ENCODE results near the gene SLC4A9.

The SLC4A9 gene

DNA sequence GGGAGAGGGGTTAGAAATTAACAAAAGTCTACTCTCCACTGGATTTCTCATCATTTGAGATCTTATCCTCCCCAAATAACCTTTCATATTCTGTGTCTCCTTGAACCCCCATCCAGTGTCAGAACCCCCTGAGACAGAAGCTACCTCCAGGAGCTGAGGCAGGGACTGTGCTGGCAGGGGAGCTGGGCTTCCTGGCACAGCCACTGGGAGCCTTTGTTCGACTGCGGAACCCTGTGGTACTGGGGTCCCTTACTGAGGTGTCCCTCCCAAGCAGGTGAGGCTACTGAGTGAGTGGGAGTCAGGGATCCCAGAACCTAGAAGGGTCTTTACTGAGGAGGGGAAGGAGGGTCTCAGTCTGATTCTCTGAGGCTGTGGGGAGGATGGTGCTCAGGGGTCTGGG is 1.9 kb downstream of the SLC4A9 start:
- DNase-seq (ENCODE audit: low read depth): no peak

DNA sequence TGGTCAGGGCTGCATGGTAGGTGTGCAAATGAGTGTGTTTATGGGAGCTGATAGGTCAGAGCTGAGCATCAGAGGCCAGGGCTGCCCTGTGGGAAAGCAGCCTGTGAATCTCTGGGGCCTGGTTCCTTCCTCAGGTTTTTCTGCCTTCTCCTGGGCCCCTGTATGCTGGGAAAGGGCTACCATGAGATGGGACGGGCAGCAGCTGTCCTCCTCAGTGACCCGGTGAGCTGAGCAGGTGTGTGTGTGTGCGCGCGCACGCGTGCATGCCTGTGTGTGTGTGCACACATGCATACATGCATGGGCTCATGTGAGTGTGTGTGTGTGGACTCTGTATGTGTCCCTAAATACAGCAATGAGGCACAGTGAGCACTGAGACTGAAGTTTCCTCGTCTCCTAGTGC is 2.3 kb downstream of the SLC4A9 start:
- no peak for DNase-seq (ENCODE audit: low read depth)

DNA sequence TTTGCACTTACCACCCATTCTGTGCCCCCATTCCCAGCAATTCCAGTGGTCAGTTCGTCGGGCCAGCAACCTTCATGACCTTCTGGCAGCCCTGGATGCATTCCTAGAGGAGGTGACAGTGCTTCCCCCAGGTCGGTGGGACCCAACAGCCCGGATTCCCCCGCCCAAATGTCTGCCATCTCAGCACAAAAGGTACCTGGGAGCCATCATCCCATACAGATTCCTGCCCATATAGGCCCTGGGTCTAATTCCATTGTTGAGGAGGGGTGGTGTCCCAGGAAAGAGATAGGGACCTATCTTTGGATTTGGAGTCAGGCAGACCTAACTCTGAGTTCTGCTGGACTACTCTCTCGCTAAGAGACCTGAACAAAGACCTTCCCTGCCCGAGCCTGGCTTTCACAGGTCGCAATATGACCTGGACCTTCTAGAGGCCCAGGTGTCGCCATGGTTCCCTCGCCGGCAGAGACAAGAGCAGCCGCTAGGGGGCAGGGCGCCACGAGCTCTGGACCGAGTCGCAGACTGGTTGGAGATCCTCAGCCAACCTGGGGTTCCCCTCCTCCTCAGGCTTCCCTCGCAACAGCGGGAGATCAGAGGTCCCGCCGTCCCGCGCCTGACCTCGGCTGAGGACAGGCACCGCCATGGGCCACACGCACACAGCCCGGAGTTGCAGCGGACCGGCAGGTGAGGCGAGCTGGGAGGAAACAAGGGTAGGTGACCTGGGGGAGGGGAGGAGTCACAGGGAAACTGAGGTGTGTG is 3.1 kb downstream of the SLC4A9 start:
- no peak for DNase-seq (ENCODE audit: low read depth)

DNA sequence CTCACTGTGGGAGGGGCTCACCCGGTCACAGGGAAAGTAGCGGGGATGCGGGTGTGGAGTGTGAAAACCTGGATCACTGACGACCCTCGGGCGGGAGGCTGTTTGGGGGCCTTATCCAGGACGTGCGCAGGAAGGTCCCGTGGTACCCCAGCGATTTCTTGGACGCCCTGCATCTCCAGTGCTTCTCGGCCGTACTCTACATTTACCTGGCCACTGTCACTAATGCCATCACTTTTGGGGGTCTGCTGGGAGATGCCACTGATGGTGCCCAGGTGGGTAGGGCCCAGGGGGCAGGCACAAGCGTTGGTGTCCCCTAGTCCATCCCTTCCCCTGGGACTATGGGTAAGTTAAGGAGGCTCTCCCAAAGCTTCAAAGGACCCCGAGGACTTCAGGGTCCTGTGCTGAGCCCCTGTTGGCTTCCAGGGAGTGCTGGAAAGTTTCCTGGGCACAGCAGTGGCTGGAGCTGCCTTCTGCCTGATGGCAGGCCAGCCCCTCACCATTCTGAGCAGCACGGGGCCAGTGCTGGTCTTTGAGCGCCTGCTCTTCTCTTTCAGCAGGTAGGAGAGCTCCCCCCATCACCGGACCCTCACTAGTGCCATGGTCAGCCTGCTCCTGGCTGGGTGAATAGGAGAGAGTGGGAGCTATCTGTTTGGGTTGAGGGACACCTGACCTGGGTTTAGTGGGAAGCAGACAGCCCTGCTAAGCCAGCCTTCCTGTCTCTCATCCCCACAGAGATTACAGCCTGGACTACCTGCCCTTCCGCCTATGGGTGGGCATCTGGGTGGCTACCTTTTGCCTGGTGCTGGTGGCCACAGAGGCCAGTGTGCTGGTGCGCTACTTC is 3.9 kb downstream of the SLC4A9 start:
- DNase-seq (ENCODE audit: low read depth): no peak

DNA sequence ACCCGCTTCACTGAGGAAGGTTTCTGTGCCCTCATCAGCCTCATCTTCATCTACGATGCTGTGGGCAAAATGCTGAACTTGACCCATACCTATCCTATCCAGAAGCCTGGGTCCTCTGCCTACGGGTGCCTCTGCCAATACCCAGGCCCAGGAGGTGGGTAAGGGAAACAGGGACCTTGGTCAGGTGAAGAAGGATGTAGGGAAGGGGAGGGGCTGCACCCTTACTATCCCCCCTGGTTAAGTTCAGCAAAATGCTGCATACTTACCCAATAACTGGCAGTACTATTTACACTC is 4.4 kb downstream of the SLC4A9 start:
- no peak for DNase-seq (ENCODE audit: low read depth)

DNA sequence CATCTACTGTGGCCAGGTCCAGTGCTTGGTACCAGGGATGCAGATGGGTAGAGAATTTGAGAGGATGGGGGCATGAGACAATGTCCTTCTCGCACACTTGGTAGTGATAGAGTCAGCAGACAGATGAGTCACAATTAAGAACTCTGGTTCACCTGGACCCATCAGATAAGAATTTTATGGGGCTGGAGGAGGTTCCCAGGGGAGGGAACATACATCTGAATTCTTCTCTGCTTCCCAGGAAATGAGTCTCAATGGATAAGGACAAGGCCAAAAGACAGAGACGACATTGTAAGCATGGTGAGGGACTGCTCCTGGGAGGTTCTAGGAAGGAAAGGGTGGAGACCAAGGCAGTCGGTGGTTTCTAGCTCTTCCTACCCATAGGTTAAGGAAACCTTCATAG is 5.3 kb downstream of the SLC4A9 start:
- DNase-seq (ENCODE audit: low read depth): no peak

DNA sequence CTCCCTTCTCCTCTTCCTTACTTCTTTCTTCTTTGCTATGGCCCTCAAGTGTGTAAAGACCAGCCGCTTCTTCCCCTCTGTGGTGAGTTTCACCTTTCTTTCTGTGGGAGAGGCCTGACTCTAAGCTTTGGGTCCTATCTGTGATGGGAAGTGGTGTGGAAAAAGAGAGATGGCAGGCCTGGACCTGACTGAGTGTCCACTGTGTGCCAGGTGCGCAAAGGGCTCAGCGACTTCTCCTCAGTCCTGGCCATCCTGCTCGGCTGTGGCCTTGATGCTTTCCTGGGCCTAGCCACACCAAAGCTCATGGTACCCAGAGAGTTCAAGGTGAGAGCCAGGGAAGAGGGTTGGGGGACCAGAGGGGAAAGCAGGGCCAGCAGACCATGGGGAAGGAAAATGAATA is 5.9 kb downstream of the SLC4A9 start:
- DNase-seq (ENCODE audit: low read depth): no peak

DNA sequence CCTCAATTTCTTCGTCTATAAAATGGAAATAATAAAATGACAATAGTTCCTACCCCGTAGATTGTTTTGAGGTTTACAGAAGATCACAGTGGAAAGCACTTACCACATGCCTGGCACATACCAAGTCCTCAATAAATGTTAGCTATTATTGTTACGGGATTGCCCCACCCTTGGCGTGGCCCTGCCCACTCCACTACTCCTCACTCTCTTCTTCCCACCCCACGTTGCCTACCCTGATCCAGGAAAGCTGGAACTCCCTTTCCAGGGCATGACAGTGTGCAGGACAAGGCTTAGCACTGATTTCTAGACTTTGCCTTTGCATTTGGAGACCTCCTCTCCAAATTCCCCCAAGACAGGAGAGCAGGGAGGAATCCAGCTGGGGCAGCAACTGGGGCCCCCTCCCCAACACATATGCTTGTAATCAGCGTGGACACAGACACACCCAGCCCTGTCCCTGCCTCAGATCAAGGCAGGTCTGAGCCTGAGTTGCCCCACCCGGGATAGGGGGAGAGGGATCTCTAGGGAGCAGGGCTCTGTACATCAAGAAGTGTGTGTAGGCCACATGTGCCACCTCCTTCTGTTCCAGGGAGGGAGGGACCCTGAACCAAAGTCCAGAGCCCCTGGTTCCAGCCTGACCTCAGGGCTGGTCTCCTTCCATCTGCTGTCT is 6.7 kb downstream of the SLC4A9 start:
- DNase-seq (ENCODE audit: low read depth): no peak

DNA sequence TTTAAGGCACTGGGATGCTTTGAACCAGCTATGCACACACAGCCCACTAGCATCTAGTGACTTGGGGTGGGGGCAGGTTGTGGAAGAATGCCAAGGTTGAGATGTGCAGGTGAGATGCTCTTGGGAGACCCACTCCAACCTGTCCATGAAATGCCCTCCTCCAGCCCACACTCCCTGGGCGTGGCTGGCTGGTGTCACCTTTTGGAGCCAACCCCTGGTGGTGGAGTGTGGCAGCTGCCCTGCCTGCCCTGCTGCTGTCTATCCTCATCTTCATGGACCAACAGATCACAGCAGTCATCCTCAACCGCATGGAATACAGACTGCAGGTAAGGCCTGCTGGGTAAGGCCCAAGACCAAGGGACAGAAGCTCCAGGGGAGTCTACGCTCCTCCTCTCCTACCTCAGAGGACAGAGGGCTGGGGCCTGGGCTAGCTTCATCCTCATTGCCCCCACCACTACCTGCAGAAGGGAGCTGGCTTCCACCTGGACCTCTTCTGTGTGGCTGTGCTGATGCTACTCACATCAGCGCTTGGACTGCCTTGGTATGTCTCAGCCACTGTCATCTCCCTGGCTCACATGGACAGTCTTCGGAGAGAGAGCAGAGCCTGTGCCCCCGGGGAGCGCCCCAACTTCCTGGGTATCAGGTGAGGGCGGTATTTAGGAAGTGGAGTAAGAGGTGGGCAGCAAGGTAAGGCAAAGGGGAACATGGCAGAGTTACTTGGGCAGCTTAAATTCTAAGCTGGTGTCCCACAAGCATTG is 7.4 kb downstream of the SLC4A9 start:
- DNase-seq (ENCODE audit: low read depth): no peak

DNA sequence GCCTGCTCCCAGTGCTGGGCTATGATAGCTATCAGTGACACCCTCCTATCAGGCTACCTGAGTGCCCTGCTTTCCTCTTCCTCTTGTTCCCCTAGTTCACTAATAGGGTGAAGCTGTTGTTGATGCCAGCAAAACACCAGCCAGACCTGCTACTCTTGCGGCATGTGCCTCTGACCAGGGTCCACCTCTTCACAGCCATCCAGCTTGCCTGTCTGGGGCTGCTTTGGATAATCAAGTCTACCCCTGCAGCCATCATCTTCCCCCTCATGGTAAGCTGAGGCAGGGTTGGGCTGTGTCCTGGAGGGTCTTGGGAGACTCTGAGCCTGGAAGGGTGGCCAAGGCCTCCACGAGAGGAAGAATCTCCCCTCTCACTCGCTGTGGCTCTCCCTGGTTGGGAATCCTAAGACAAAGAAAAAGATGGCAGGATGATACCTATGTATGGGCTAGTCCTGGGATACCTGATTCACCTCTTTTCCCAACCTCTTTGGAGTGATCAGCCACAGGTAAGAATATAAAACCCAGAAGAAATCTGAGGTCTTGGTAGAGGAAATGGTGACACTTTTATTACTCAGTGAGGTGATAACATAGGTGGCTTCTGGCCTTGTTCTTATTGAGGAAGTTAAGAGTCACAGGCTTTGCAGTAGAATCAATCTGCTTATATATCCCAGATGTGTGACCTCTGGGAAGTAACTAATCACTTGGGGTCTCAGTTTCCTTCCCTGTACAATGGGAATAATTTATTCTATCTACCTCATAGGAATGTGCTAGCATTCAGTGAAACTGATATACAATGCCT is 11.6 kb downstream of the SLC4A9 start:
- DNase-seq (ENCODE audit: low read depth): no peak

DNA sequence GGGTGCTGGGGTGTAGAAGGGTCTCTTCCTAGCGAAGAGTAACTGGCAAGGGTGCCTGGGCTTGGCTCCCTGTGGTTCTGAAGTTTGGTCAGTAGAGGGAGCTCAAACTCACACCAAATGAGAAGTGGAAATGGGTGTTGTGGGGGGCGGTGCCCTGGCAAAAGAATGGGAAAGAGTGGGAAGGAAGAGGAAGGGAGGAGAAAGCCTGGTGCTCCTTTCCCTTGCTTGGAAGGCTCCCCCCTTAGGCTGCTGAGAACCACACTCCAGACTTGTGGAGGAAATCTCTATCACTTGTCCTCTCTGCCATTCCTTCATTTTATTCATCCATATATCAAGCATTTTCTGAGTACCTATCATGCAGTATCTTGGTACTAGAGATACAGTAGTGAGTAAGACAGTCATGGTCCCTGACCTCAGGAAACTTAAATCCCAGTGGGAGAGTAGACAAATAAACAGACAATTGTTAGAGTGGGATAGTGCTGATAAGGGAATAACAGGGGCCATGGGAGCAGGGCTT is 13.0 kb downstream of the SLC4A9 start:
- DNase-seq (ENCODE audit: low read depth): peak; percentile 25

DNA sequence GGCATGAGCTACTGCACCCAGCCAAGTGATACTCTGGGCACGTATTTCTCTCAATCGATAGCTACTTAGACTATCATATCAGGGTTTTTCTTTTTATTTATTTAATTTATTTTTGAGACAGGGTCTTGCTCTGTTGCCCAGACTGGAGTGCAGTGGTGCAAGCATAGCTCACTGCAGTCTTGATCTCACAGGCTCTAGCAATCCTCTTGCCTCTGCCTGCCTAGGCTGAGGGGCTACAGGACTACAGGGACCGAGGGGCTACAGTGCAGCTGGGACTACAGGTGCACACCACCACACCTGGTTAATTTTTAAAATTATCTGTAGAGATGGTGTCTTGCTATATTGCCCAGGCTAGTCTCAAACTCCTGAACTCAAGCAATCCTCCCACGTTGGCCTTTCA is 21.4 kb downstream of the SLC4A9 start:
- DNase-seq (ENCODE audit: low read depth): no peak

DNA sequence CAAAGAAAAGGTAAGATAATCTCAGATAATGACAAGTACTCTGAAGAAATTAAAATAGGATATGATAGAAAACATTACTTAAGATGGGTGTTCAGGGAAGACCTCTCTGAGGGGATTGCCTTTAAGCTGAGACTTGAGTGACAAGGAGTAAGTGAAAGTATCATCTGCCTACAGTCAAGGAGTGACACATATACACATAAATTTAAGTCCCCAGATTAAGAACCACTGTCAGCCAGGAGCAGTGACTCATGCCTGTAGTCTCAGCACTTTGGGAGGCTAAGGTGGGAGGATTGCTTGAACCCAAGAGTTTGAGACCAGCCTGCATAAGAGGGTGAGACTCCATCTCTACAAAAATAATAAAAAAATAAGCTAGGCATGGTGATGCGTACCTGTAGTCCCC is 22.0 kb downstream of the SLC4A9 start:
- no peak for DNase-seq (ENCODE audit: low read depth)

DNA sequence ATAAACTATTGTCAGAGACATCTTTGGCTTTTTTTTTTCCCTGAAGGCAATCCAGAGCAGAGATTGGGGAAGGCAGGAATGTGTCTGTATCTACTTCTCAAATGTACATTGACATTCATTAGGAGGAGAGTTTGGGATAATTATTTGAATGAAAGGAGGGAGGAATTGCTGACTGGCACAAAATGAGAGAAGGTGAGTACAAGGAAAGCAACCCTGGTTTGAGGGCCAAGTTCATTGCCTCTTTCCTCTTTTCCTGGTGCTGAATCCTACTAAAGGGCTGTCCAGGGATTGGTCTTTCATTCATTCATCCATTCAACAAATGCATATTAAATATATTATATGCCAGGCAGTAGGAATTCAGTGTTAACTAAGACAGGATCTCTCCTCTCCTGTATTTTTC is 22.9 kb downstream of the SLC4A9 start:
- no peak for DNase-seq (ENCODE audit: low read depth)

DNA sequence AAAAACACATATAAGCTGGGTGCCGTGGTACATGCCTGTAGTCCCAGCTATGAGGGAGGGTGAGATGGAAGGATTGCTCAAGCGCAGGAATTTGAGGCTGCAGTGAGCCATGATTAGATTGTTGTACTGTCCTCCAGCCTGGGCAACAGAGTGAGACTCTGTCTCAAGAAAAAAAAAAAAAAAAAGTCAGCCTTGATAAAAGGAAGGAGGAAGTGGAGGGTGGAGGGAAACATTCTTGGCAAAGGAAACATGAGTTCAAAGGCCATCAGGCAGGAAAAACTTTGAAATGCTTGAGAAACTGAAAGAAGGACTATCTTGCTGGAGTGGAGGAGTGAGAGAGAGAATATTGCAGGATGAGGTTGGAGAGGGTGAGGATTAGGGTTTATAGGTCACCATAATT is 23.3 kb downstream of the SLC4A9 start:
- DNase-seq (ENCODE audit: low read depth): no peak

DNA sequence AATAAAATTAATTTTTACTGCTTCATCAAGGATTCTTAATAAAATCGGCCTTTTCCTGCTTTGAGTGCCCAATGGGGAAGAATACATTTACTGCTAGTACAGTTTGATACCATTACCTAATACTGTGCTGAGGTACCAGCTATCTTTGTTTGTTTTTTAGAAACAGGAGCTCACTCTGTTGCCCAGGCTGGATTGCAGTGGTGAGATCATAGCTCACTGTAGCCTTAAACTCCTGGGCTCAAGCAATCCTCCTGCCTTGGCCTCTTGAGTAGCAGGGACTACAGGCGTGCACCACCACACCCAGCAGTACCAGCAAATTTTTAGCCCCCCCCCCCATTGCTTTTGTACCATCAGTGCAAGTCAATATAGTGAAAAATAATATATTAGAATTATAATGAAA is 28.1 kb downstream of the SLC4A9 start:
- DNase-seq (ENCODE audit: low read depth): no peak

DNA sequence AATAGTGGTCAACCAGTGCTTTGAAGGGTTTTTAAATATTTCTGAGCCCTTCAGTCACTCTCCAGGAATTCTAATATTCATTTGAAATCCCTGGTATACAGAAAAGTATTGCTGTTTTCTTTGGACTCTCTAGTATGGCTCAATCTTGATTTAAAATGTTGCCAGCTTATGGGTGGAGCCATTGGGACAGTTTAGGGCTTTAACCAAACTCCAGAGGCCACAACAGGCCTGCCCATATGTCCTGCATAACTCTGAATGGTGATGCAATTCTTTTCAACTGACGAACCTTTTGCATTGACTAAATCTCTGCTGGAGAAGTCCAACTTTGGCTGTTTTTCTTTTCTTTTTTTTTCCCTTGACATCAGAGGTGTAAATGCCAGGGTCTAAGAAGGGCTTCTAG is 31.3 kb downstream of the SLC4A9 start:
- DNase-seq (ENCODE audit: low read depth): peak; percentile 50

DNA sequence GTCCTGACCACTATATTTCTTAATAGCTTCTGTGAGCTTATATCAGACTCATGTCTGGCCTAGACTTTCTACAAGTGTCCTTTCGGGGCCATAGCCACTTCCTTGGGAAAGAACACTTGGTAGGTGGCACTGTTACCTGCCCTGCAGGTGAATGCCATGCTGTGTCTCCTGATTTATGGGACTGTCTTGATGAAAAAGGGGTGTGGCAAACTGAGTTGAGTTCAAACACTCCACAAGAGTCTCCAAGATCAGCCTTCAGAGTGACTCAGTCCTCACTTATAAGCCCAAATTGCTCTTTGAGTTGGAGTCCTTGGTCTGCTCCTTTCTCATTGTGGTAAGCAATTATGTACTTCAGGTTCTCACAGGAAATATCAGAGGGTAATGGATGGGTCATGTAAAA is 31.7 kb downstream of the SLC4A9 start:
- no peak for DNase-seq (ENCODE audit: low read depth)

DNA sequence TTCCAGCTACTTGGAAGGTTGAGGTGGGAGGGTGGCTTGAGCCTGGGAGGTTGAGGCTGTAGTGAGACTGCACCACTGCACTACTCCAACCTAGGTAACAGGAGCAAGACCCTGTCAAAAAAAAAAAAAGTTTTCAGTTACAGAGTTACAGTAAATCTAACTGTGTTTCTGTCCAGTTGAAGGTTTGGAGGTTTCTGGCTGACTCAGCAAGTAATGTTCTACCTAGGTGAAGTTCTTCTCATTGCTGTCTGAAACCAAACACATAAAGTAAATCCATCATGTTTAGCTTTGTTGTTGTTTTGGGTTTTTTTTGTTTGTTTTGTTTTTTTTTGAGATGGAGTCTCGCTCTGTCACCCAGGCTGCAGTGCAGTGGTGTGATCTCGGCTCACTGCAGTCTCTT is 33.7 kb downstream of the SLC4A9 start:
- DNase-seq (ENCODE audit: low read depth): no peak

DNA sequence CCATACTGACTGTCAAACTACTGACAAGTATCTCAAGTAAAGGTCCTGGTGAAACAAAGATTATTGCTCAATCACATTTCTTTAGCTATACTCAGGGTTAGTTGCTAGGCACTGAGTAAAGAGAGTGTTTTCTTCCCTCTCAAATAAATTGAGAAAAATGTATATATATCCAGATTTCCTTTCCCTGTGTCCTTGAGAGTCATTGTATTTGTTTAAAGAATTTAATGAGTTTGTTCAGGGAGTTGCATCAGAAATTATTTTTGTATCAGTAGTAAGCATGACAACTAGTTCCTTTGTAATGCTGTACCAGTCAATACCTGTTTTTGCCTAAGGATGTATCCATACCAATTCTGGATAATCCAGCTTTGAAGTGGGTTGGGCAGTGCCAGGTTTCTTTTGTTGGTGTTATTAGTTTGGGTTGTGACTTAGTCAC is 38.4 kb downstream of the SLC4A9 start:
- no peak for DNase-seq (ENCODE audit: low read depth)

DNA sequence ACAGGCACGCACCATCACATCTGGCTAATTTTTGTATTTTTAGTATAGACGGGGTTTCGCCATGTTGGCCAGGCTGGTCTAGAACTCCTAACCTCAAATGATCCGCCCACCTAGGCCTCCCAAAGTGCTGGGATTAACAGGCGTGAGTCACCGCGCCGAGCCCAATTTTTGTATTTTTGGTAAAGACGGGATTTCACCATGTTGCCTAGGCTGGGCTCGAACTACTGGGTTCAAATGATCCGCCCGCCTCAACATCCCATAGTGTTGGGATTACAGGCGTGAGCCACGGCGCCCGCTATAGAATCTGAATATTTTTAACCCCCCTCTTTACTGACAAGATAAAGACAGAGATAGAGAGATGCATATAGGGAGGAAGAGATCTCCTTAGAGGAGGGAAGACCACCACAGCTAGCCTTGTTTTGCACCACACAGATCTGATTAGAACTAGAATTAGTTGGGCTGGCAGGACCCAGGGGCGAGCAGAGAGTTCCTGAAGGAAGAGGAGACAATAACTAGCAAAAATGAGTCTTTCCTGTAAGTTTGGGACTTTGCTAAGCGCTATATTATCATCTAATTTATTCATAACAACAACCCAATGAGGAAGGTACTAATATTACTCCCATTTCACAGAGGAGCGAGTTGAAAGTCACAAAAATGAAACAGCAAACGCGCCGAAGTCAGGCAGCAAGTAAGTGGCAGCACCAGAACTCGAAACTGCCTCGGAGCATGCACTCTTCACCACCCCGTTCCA is 40.2 kb downstream of the SLC4A9 start:
- DNase-seq (ENCODE audit: low read depth): no peak
